Right renal pelvis (tissue), 4 donors: ENCODE measurements around the gene ARHGAP31. TPM values are rescaled to one million over a fixed set of nuclear protein-coding genes. Genes with fewer than 3 reads are reported as not detected.
"Not testable (repeated sequence)": the region's sequence is repeated elsewhere in the genome, so short reads cannot be mapped to it uniquely, and the experiment has no call there.

ENCODE experiments used
- DNase-seq, 4 donors: peaks; one replicate each; pipeline ENCODE4 v3.0.0-alpha.2; 2013; ENCODE audit warnings: low read depth in 4 of 4, low spot score in 3 of 4, missing footprints in 1 of 4
- polyA plus RNA-seq, 4 donors: library from polyadenylated mRNA; unstranded; fragments of 120-200 nt; gene quantifications; one replicate each; pipeline ENCODE4 v1.2.1, GENCODE V29; 2013; ENCODE audit not compliant: insufficient read length in 4 of 4

The ARHGAP31 gene
- polyA plus RNA-seq, 4 donors: 12.3 to 14.8 (median 14.0) TPM

DNA sequence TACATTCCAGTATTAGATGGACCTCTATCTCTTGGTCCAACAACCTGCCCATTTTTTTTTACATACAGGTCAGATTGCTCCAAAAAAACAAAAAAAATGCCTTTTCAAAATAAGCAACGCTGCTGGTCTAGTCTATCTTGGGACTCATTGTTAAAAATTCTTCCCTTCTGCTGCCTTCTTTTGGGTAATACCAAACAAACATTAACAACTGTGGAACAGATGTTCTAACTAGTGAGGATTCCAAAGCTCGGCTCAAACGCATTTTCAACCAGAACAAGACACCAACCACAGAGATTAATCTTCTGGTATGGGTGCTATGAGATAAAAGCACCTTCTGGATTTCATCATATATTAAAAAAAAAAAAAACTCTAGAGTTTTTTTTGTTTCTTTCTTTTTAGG, 24.7 kb downstream of the ARHGAP31 start:
- no peak for DNase-seq

DNA sequence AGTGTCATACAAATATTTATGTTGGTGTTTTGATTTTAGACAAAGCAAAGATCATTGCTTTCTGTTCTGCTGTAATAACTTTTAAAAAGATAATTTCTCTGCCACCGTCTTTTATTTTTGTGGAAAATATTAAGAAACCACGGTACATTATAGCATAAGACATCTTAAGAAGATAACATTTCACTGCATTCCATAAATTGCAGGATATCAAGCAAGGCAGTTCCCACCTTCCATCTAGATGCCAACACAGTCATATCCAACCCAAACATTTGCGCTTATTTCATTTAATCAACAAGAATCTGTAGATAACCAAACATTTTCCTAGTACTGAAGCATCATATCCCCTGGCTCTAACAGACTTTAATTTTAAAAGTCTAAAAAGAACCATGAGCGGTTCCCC, 25.1 kb downstream of the ARHGAP31 start:
- DNase-seq: no peak

DNA sequence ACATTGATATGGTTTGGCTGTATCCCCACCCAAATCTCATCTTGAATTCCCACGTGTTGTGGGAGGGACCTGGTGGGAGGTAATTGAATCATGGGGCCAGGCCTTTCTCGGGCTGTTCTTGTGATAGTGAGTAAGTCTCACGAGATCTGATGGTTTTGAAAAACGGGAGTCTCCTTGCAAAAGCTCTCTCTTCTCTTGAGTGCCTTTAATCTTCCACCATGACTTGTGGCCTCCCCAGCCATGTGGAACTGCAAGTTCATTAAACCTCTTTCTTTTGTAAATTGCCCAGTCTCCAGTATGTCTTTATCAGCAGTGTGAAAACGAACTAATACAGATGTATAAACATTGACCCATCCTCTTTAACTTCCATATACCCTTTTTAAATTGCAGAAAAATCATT, 26.6 kb downstream of the ARHGAP31 start:
- not testable (repeated sequence) for DNase-seq

DNA sequence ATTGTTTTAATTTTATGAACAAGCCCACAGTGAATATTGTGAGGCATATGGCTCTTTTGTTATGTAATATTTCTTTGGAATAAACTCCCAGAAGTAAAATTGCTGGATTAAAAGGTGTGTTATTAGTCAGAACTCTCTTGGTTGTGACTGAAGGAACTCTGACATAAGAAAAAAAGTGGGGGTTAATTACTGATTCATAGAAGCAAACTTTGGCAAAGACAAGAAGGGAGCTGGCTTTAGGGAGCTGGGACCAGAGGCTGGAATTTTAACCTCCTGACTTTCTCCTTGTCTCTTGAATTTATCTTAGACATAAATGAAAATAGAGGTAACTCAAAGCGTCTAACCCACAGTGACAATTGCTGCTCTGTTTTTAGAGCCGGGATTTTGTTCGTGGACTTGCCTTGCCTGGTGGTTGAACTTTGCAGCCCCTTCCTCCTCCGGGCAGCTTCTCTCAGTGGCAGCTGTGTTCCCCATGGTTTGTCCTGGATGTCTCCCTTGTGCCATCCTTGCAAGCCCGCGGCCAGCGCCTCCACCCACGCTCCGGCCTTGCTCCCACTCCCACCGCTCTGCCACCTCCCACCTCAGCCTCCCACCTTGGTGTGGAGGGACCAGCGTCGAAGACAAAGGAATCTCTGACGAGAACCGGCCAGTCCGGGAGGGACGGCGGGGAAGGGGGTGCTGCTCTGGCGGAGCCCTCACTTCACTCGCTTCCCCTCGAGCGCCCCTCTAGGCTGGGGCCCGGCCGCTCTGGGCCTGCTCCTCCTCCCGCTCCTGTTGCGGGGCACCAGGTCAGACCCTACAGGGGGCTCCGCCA, 28.0 kb downstream of the ARHGAP31 start:
- DNase-seq: peak in 2 of 4 donors; percentile 12 to 65

DNA sequence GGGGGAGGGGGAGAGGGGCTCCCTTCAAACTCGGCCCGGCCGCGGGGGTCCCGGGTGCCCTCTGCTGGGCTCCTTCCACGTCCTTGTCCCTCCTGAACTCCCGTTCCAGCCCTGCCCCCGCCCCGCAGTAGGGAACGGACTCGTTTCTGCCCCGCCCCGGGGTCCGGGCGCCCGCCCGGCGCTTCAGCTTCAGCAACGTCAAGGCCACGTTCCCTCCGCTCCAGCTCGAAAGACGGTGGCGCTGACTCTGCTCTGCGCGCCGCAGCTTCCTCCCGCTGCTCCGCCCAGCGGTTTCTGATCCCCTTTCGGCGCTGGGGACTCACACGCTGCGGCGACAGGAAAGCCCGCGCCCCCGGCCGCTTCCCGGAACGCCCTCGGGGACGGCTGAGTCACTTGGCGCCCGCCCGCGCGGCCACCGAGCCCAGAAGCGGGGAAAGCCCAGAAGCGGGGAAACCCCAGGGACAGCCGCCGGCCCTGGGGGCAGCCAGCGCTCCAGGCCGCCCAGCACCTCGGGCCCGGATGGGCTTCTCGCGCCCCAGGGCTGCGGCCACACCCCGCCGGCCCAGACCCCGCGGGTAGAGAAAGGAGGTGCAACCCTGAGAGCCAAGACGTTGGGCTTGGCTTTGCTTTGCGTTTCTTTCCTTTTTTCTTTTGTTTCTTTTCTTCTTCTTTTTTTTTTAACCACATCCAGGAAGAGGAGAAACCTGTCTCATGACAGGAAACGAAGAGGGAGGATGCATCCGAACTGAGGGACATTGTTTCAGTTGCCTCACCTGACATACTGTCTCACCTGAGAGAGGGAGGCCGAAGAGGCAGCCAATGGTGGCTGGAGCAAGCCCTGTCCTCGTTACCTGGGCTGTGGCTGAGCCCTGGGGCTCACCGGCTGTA, 28.9 kb downstream of the ARHGAP31 start:
- peak; percentile 68 to 82 (median 74) for DNase-seq

DNA sequence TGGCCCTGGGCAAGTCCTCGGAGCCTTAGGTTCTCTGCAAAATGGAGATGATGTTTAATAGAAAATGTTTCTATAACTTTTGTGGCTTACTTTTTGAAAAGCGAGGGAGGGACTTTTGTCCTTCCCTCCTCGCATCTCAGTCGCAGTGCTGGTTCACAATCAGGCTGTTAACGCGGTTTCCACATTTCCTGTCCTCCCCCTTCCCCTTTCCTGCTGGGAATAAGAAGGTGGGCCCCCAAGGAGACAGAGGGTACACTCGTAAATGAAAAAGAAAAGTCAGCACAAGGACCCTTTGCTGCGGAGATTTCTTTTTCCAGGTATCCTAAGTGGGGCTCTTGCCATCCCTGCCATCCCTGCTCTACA, 29.5 kb downstream of the ARHGAP31 start:
- no peak for DNase-seq

DNA sequence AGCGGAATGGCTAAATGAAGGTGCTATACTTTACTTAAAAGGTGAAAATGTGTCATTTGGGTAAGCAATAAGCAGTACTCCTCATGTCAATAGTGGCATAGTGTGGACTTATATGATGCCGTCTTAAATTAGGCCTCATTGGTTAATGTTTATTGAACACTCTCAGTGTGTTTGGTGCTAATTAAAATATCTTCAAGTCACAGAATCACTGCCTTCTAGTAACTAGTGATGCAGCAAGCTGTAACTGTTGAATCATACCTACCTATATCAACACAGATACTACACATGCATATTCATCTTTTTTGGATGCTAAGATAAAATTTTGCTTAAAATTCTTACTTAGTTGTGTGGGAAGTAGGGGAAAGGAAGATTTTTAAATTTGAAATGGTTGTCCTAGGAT, 30.7 kb downstream of the ARHGAP31 start:
- DNase-seq: no peak

DNA sequence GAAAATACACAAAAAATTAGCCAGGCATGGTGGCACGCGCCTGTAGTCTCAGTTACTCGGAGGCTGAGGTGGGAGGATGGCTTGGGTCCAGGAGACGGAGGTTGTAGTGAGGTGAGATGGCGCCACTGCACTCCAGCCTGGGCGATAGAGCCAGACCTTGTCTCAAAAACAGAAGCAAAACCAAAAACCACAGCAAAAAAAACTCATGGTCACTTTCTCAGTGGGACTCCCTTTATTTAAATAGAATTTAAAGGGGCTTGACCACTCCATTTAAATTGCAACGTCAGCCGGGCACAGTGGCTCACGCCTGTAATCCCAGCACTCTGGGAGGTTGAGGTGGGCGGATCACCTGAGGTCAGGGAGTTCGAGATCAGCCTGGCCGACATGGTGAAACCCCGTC, 32.8 kb downstream of the ARHGAP31 start:
- DNase-seq: no peak

DNA sequence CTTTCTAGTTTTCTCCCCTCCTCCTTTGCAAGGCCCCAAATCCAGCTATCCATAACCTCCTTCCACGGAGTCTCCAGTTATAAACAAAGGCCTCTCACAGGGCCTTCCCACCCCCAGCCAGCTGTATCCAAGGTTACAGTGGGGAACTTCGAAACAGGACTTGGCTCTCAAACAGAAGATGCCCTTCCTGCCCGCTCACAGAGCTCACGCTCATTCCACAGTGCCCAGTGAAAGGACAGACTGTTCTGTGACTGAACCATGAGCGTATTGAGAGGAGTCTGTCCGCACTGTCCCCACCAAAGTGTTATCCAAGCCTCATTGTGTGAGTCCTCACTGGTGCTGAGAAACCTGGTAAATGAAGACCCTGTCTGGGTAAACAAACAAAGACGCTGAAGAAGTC, 35.4 kb downstream of the ARHGAP31 start:
- DNase-seq: no peak

DNA sequence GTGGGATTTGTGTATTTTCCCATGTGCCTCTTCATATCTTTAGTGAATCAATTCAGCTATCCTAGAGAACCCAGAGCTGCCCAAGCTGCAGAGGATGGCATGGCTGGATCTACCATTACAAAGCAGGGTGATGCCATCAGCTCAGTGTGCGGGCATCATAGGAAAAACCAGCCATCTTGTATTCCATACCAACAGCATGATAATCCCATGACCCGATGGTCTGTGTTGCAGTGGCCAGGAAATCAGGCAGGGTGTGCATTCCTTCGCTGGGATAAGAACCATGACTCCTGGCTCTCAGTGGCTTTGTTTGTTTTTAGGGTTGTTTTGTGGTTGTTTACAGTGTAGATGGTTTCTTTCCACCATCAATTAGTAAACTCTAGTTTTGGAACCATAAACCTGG, 36.0 kb downstream of the ARHGAP31 start:
- no peak for DNase-seq

DNA sequence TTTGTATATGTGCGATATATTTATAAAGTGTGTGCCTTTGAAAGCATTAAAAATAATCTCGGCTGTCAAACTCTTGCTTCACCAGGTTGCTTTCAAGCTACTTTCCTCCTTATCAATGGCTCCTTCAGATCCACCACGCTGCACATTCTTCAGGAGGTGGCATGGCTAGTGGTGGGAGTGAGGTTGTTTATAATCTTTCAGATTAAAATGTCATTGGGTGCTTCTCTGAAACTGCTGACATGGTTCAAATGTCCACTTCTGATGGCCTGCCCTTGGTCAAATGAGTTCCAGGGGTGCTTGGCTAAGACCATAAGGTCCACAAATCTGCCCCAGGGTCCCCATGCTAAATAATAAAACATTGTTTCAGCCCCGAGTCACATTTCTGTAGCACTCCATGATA, 36.7 kb downstream of the ARHGAP31 start:
- DNase-seq: no peak

DNA sequence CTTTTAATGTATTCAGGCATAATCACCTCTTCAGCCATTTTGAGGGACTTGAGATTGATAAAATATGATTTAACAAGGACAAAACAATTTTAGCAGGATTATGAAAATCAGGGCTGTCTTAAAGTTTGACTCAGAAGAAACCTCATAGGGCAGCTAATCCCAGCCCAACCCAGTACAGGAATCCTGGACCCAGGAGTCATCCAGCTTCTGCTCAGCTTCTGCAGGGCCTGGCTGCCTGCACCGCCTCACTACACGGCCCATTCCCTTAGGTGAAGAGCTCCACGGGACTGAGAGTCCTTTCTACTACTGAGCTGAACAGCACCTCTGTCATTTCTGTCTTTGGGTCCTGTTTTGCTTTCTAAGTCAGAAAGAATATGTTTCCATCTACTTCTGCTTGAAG, 37.5 kb downstream of the ARHGAP31 start:
- DNase-seq: no peak

DNA sequence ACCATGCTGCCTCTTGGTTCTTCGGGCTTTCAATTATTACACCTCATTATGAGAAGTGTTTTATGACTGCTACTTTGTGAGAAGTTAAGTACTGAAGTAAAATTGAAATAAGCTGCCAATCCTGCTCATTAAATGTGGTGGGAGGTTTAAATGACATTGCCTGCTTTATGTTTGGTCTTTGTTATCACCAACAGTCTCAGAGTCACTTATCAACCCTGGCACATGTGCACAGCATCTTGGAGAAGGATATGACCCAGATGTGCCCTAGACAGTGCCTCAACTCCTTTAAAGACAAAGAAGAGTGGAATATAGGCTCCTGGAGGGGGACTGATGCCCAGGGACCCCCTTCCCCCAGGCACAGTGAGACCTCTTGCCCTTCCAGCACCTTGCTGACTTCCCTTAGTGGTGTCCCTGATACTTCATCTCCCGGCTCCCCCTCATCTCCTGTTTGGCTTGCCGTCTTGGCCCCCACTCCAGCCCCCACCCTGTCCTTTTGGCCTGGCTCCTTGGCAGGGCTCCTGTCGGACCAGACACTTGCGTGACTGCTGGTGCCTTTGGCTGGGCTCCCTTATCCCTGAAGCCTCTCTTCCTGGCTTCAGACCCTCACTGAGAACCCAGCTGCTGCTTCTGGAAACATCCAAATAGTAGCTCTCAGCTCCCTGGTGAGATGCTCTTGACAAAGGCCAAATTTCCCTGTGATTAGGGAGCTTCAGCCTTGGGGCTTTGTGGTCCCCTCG, 39.8 kb downstream of the ARHGAP31 start:
- DNase-seq: no peak

DNA sequence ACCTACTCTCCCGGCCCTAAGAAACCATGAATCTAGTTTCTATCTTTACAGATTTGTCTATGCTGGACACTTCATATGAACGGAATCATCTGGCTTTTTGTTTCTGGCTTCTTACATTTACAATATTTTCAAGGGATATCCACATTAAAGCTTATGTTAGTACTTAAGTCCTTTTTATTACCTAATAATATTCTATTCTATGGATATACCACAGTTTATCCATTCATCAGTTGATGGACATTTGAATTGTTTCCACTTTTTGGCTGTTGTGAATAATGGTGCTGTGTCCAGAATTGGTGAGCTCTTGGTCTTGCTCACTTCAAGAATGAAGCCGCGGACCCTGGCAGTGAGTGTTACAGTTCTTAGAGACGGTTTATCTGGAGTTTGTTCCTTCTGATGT, 42.6 kb downstream of the ARHGAP31 start:
- DNase-seq: no peak

DNA sequence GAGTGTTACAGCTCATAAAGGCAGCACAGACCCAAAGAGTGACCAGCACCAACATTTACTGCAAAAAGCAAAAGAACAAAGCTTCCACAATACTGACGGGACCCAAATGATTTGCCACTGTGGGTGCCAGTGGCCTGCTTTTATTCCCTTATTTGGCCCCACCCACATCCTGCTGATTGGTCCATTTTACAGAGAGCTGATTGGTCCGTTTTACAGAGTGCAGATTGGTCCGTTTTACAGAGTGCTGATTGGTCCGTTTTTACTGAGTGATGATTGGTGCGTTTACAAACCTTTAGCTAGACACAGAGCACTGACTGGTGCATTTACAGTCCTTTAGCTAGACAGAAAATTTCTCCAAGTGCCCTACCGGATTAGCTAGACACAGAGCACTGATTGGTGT, 43.2 kb downstream of the ARHGAP31 start:
- DNase-seq: not testable (repeated sequence)

DNA sequence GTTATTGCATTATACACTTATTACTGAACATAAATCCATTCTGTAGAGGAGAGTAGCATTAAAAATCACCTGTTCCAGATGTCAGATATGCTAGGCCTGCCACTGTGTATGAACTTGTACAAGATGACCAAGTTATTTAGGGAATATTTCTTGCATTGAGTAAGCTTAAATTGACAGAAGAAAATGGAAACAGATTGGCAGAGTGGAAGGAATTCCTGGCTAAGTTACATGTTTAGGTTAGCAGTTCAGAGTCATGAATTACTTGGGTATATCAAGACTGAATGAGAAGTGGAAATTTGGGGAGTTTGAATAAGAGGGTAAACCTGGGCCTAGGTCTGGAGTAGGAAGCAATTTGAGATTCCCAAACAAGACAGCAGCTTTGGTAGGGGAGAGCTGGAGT, 44.6 kb downstream of the ARHGAP31 start:
- DNase-seq: no peak

DNA sequence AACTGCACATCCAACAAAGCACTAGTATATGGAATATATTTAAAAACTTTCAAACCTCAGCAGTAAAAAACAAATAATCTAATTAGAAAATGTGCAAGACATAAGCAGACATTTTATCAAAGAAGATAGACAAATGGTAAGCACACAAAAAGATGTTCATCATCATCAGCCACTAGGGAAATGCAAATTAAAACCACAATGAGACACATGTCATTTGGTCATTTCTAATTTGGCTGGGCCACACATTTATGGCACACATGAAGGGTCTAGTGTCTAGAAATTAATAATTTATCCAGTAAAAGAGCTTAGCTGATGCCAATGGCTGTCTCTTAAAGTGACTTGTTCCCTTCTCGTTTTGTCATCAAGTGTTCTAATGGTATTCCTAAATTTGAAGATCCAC, 45.8 kb downstream of the ARHGAP31 start:
- no peak for DNase-seq

DNA sequence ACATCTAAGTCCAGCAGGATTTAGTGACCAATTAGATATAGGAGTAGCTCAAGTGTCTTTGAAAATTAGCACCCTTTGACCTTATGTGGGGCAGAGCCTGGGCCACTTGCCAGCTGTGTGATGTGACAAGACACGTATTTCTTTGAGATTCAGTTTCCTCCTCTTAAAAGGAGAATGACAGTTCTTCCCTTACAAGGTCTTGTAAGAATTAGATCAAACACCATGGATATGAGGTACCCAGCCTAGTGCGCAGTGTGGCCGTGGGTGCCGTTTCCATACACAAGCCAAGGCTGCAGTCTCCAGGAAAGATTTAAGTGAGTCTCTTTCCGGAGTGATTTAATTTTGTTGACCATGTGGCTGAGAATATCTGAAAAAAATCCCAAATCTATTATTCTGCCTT, 46.3 kb downstream of the ARHGAP31 start:
- DNase-seq: no peak

DNA sequence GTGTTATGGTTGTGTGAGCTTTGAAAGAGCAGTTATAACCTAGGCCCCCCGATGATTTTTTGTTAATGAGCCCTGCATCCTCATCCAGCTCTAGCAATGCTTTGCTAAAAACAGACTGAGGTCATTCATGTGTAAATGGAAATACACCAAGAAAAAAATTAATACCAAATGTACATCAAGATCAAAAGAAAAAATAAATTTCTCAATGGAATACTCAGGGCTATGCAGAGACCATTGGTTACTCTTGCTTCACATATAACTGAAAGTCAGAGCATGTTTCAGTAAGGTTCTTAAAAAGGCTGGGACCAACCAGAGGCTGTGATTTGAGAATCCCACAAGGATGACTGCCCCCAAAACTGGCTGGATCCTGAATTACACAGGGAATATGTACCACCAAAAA, 48.0 kb downstream of the ARHGAP31 start:
- DNase-seq: no peak

DNA sequence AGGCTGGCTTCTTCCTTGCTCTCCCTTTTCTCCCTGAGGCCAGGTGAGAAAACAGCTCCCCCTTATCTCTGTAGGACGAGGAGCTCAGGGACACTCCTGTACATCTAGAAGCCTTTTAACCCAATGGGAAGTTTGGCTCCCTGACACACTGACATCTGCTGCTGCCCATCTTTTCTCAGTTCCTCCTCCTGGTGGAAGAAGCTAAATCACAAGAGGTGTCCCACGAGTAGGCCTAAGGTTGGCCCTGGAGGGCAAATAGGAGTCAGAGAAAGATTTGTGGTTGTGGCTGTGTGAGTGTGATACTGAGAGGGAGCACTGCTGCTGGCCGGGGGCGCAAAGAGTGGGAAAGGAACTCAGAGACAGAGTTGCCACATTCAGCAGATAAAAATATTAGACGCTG, 49.5 kb downstream of the ARHGAP31 start:
- no peak for DNase-seq

DNA sequence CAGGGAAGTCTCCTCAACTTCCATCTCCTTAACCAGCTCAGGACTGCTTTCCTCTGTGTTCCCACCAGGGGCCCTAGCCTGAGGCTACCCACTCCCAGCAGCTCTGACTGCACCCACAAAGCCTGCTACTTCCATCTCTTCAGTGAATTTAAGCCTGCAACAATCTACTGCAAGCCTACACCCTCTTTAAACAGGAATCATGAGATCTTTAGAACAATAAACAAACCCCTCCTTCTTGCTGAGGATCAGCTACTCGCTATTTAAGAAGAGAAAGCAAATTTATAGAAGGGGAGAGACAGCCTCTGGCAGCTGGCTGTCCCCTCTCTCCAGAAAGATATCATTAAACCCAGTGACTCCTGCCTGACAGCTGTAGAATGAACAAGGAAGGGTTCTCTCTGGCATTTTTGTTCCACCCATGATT, 51.9 kb downstream of the ARHGAP31 start:
- DNase-seq: no peak
